ENCODE results near the gene RANBP3.

RANBP3 gene

GRCh38 chr19:5904352-5905113 lies 73.4 kb downstream of the RANBP3 start, which contains the start of gene VMAC:
Gene VMAC (plus strand): TSS chr19:5904872. CDS start chr19:5904891, 19 bp downstream.
- DNase-seq (ENCODE audit: extremely low read depth, low read depth): peak; percentile 100
- TF ChIP-seq CTCF (IDR thresholded peaks at IDR 0.05; ENCODE audit: low read depth, low read length): no peak

GRCh38 chr19:5903624-5904351 lies 74.2 kb downstream of the RANBP3 start, which contains the start of gene NDUFA11:
Gene NDUFA11 (minus strand): TSS chr19:5903790. CDS start chr19:5903708, 82 bp downstream.
- no peak for TF ChIP-seq CTCF (IDR thresholded peaks at IDR 0.05; ENCODE audit: low read depth, low read length)
- DNase-seq (ENCODE audit: extremely low read depth, low read depth): no peak

- no peak for DNase-seq (ENCODE audit: extremely low read depth, low read depth)
- TF ChIP-seq CTCF (IDR thresholded peaks at IDR 0.05; ENCODE audit: low read depth, low read length): no peak
These were observed 74.8 kb downstream of the RANBP3 start for GRCh38 chr19:5903056-5903623.

GRCh38 chr19:5900976-5901375 lies 77.0 kb downstream of the RANBP3 start:
- TF ChIP-seq CTCF (IDR thresholded peaks at IDR 0.05; ENCODE audit: low read depth, low read length): no peak
- DNase-seq (ENCODE audit: extremely low read depth, low read depth): no peak

GRCh38 chr19:5899728-5900526 lies 78.0 kb downstream of the RANBP3 start:
- no peak for DNase-seq (ENCODE audit: extremely low read depth, low read depth)
- TF ChIP-seq CTCF (IDR thresholded peaks at IDR 0.05; ENCODE audit: low read depth, low read length): no peak

GRCh38 chr19:5897189-5897969 lies 80.6 kb downstream of the RANBP3 start:
- no peak for DNase-seq (ENCODE audit: extremely low read depth, low read depth)
- no peak for TF ChIP-seq CTCF (IDR thresholded peaks at IDR 0.05; ENCODE audit: low read depth, low read length)
